Heart left ventricle (tissue), 16 donors: ENCODE data around the gene DNMT1. TPM values are rescaled to one million over a fixed set of nuclear protein-coding genes. Genes with fewer than 3 reads are reported as not detected.

ENCODE experiments used
- ATAC-seq, 4 donors: fragments of 200-7000 bp; cut with Tn5 transposase; one replicate each; pipeline ENCODE4 v1.9.1; 2020 to 2022; ENCODE audit warnings: moderate library complexity in 4 of 4, mild to moderate bottlenecking in 3 of 4, moderate number of reproducible peaks in 1 of 4
- DNase-seq, 5 donors: peaks; one replicate each; pipeline ENCODE4 v3.0.0-alpha.2; 2020
- H3K27ac ChIP-seq, 12 donors: fragments of 200-600 bp; sonication (generic) in 4 of 12; one replicate each; pipeline versions ENCODE4 v1.5.0 to v1.8.0; 2016 to 2022; ENCODE audit warnings: mild to moderate bottlenecking in 2 of 12
- H3K27me3 ChIP-seq, 9 donors: fragments of 200-600 bp; sonication (generic) in 2 of 9; one replicate each; pipeline versions ENCODE4 v1.5.1 to v1.8.0; 2016 to 2022; ENCODE audit warnings: mild to moderate bottlenecking in 3 of 9
- H3K36me3 ChIP-seq, 9 donors: fragments of 200-600 bp; sonication (generic) in 2 of 9; one replicate each; pipeline versions ENCODE4 v1.5.0 to v1.8.0; 2018 to 2022; ENCODE audit warnings: mild to moderate bottlenecking in 2 of 9
- H3K4me1 ChIP-seq, 12 donors: fragments of 200-600 bp; sonication (generic) in 4 of 12; one replicate each; pipeline versions ENCODE4 v1.5.0 to v1.8.0; 2016 to 2022; ENCODE audit warnings: mild to moderate bottlenecking in 3 of 12
- H3K4me3 ChIP-seq, 12 donors: fragments of 200-600 bp; sonication (generic) in 4 of 12; one replicate each; pipeline versions ENCODE4 v1.5.0 to v1.8.0; 2017 to 2022; ENCODE audit warnings: mild to moderate bottlenecking in 9 of 12, moderate library complexity in 4 of 12
- H3K9me3 ChIP-seq, 12 donors: fragments of 200-600 bp; sonication (generic) in 4 of 12; one replicate each; pipeline versions ENCODE4 v1.5.0 to v1.8.0; 2016 to 2022; ENCODE audit warnings: mild to moderate bottlenecking in 1 of 12
- POLR2A ChIP-seq, 2 donors: fragments of 450-650 bp; IDR thresholded peaks; one replicate each; pipeline ENCODE4 v1.6.1; 2017; ENCODE audit warnings: antibody characterized with exemption in 2 of 2, mild to moderate bottlenecking in 2 of 2, moderate library complexity in 2 of 2
- WGBS, 4 donors: extraction: QIAGEN DNeasy Blood & Tissue Kit in 2 of 4; methylation state at CpG; one replicate each; pipeline versions ENCODE4 v1.1.5 to v1.1.7; 2013 to 2018; 5-methylcytosine and 5-hydroxymethylcytosine counted together
- intact Hi-C, 10 donors: fragments of 100-400 bp; cut with DNase I; formaldehyde crosslinking; loops; one replicate each; pipeline versions ENCODE4 v1.11.1 to v1.14.2; 2022
- polyA plus RNA-seq, 2 donors: library from polyadenylated mRNA; stranded (reverse); fragments of 200-250 nt; gene quantifications; one replicate each; pipeline ENCODE4 v1.2.3, GENCODE V29; 2013
- total RNA-seq, 9 donors: library from RNA; depleted of rRNA in 2 of 9; stranded (reverse); fragments of >200 nt in 2 of 9; fragmentation: NEBNext Ultra II Directional in 3 of 9; extraction: Animal tissue kit (Norgen Biotek cat#: 25700) in 3 of 9; gene quantifications; one replicate each; pipeline versions ENCODE4 v1.1.0 to v1.2.4, GENCODE V29; 2016 to 2023
- TF ChIP-seq, protein P1 (sequence below), 12 donors: fragments of 200-600 bp; sonication (generic) in 4 of 12; IDR thresholded peaks; one replicate each; pipeline versions ENCODE4 v1.5.0 to v1.8.0; 2018 to 2022; ENCODE audit warnings: antibody characterized with exemption in 12 of 12, mild to moderate bottlenecking in 5 of 12
- donor health status: ischemic (EF 13 %, LVEDD 7.1; RV severe dilation, severe dysfunction).
- donor health status: healthy with polysubstance abuse.
- donor health status: DM: no; HTN: yes; CAD: no.
- donor health status: DM: no; HTN: no; CAD: no.
- donor health status: ischemic (EF 25% LVEDD 6.9; RV normal size, moderate dysfunction).
- donor health status: ischemic (EF 25% LVEDD 5.7; RV mildly dilated, moderate dysfunction).
- donor health status: healthy.
- donor health status: DM: yes; HTN: yes; CAD: no.
- donor health status: ischemic (EF 35%, LVEDD 5.7; RV mildly dilated, moderate dysfunction).
- donor health status: nonischemic (EF 11% LVEDD 7.7; RV severe dilation, severe dysfunction).
- donor health status: DM: yes; HTN: yes; CAD: no.
- donor health status: PGD.
- donor health status: ischemic (EF 29% LVEDD 5.4; RV normal size, mild dysfunction).
- donor health status: nonischemic (EF 23%, LVEDD 6.1; RV moderate dilation, normal function).

Gene DNMT1
- total and polyA plus RNA-seq, 11 donors, result 16.1 to 61.6 (median 25.0) TPM

DNA sequence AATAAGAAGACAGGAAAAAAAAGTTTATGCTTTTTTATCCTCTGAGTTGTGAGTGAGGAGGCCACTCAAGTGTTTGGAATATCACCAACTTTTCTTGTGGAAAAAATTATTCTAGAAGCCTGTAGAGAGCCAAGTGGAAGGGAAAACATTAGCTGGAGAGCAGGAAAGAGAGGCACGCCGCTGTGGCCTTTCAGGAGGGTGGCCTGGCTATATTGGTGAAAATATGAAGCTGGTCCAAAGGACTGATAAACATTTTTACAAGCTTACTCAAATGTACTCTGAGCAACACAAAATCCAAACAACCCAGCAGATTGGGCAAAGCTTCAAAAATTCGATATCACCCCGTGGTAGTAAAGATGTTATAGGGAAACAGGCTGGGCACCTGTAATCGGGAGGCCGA lies 72.7 kb downstream of the DNMT1 start:
- ATAC-seq (no peak), DNase-seq (no peak)
- H3K9me3 ChIP-seq, result no peaks in the 10 kb centered on the region
- no peak overlapping the region for H3K4me3 ChIP-seq
- TF ChIP-seq, protein P1, sequence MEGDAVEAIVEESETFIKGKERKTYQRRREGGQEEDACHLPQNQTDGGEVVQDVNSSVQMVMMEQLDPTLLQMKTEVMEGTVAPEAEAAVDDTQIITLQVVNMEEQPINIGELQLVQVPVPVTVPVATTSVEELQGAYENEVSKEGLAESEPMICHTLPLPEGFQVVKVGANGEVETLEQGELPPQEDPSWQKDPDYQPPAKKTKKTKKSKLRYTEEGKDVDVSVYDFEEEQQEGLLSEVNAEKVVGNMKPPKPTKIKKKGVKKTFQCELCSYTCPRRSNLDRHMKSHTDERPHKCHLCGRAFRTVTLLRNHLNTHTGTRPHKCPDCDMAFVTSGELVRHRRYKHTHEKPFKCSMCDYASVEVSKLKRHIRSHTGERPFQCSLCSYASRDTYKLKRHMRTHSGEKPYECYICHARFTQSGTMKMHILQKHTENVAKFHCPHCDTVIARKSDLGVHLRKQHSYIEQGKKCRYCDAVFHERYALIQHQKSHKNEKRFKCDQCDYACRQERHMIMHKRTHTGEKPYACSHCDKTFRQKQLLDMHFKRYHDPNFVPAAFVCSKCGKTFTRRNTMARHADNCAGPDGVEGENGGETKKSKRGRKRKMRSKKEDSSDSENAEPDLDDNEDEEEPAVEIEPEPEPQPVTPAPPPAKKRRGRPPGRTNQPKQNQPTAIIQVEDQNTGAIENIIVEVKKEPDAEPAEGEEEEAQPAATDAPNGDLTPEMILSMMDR (IDR thresholded peaks at IDR 0.05), result no peak
- no peak for TF ChIP-seq POLR2A (IDR thresholded peaks at IDR 0.05)
- H3K4me1 ChIP-seq, result peaks cover 0 to 30% (median 11%) of the 10 kb centered on the region in 12 donors
- 70 to 82% (median 76%) methylated on average over 6 of the region's 6 CpGs for WGBS, 4 donors
- no peaks in the 10 kb centered on the region for H3K27me3 ChIP-seq
- H3K36me3 ChIP-seq, result peaks cover 0 to 21% (median 14%) of the 10 kb centered on the region in 9 donors
- H3K27ac ChIP-seq, result peak overlapping the region in 2 of 12 donors; percentile 27 to 62
- intact Hi-C loops, result no loop called here

DNA sequence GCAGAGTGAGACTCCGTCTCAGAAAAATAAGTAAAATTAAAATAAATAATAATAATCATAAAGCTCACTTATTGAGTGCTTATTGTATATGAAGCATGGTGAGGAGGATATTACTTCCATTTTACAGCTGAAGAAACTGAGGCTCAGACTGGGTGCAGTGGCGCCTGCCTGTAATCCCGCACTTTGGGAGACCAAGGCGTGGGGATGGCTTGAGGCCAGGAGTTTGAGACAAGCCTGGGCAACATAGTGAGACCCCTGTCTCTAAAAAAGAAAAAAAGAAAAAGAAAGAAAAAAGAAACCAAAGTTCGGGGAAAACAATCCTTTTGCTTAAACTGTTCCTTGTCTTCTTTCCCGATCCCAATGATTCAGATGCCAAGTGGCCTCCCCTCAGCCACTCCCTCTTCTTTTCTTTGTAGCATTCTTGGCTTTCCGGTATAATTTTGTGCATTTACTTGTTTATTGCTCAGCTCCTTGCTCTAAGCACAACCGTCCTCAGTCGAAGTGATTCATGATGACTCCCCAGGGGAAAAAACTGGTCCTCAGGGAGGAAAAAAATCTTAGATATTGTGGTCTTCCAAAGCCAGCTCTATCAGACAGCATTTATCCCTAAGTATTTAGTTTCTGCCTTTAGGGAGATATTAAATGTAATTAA lies 74.1 kb downstream of the DNMT1 start:
- ATAC-seq, result no peak
- TF ChIP-seq, protein P1 (IDR thresholded peaks at IDR 0.05), result no peak
- TF ChIP-seq POLR2A (IDR thresholded peaks at IDR 0.05), result no peak
- H3K27ac ChIP-seq, result peak overlapping the region in 3 of 12 donors; percentile 62 to 91 (median 79)
- no peaks in the 10 kb centered on the region for H3K9me3 ChIP-seq
- peak overlapping the region in 4 of 12 donors; percentile 7 to 98 (median 8) for H3K4me3 ChIP-seq
- peaks cover 0 to 24% (median 11%) of the 10 kb centered on the region in 12 donors for H3K4me1 ChIP-seq
- peaks cover 0 to 35% (median 28%) of the 10 kb centered on the region in 9 donors for H3K36me3 ChIP-seq
- 67 to 75% (median 71%) methylated on average over 9 of the region's 9 CpGs for WGBS, 4 donors
- intact Hi-C loops, result no loop called here
- DNase-seq, result no peak
- H3K27me3 ChIP-seq, result no peaks in the 10 kb centered on the region

DNA sequence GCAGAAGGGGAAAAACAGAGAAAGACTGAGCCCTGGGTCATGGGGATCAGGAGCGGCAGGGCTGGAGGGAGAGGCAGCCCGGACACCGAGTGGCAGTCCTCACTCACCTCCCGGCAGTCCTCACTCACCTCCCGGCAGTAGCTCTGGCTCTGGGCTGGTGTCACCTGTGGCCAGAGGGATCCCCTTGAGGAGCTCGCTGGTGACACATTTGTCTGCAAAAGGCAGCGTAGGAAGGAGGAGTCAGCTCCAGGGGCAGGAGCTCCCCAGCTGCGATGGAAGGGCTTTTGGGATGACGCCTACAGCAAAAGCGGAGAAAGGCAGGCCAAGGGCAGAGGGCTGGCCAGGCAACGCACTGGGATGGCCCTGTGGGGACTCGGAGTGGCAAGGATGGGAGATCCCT lies 75.8 kb downstream of the DNMT1 start:
- no peaks in the 10 kb centered on the region for H3K27me3 ChIP-seq
- H3K9me3 ChIP-seq, result no peaks in the 10 kb centered on the region
- H3K36me3 ChIP-seq, result peaks cover 0 to 52% (median 39%) of the 10 kb centered on the region in 9 donors
- peaks cover 0 to 25% (median 11%) of the 10 kb centered on the region in 12 donors for H3K4me1 ChIP-seq
- peak overlapping the region; percentile 64 to 98 (median 90) for H3K4me3 ChIP-seq
- WGBS, 4 donors, result 33 to 50% (median 45%) methylated on average over 12 of the region's 12 CpGs
- TF ChIP-seq, protein P1 (IDR thresholded peaks at IDR 0.05), result no peak
- no peak for TF ChIP-seq POLR2A (IDR thresholded peaks at IDR 0.05)
- DNase-seq (no peak), ATAC-seq (no peak)
- intact Hi-C loops, result loop anchor here in 6 of 10 donors (1.0 to 10.0 kb wide), 5 partner anchors 13 to 266 kb away; partner anchors contain the start of genes MRPL4 (in 2 of the 6), OLFM2 (in 2 of the 6), PPAN (in 1 of the 6) and TYK2 (in 1 of the 6)
- peak overlapping the region in 8 of 12 donors; percentile 64 to 91 (median 82) for H3K27ac ChIP-seq

DNA sequence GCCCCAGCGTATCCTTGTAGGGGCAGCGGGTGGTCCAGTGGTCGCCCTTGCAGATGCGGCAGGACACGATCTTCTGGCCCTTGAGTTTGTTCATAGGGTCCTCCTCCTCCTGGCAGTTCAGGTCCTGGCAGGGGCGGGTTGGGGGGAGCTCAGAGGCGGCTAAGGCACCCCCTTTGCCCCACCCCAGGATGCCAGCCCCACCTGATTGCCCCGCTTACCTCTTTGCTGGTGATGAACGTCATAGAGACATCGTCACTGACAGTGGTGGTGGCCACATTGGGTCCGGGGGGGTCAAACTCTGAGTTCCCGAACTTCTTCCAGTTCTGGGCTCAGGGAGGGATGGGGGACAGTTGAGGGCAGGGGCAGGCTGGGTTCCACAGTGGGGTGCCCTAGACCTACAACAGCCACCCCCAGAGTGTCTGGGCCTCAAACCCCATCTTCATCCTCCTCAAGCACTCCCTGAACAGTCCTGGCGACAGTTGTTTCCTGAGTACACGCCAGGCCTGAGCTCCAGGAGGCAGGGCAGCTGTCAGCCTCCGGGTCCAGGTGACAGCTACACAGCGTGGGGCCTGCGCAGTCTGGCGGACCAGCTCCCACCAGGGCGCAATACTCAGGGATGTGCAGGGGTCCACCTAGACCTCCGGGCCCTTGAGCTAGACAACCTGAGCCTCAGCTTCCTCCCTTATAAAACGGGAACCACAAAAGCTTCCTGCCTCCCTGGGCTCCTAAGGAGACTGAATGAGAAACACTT lies 77.7 kb downstream of the DNMT1 start:
- H3K9me3 ChIP-seq, result no peaks in the 10 kb centered on the region
- peak in 1 of 5 donors; percentile 65 for DNase-seq
- no peak overlapping the region for H3K4me3 ChIP-seq
- 83 to 92% (median 91%) methylated on average over 11 to 21 of the region's 21 CpGs for WGBS, 4 donors
- no peak for ATAC-seq
- H3K36me3 ChIP-seq, result peaks cover 0 to 57% (median 39%) of the 10 kb centered on the region in 9 donors
- intact Hi-C loops, result loop anchor here in 6 of 10 donors (10.0 kb wide), 4 partner anchors 128 to 268 kb away; partner anchors contain the start of genes MRPL4 (in 2 of the 6), OLFM2 (in 2 of the 6) and TYK2 (in 1 of the 6)
- TF ChIP-seq POLR2A (IDR thresholded peaks at IDR 0.05), result no peak
- TF ChIP-seq, protein P1 (IDR thresholded peaks at IDR 0.05), result no peak
- H3K4me1 ChIP-seq, result peaks cover 0 to 44% (median 11%) of the 10 kb centered on the region in 12 donors
- no peak overlapping the region for H3K27ac ChIP-seq
- no peaks in the 10 kb centered on the region for H3K27me3 ChIP-seq
